Spinal cord (tissue), 10 donors: ENCODE data around the gene MED26. TPM values are rescaled to one million over a fixed set of nuclear protein-coding genes. Genes with fewer than 3 reads are reported as not detected.
"Not testable (repeated sequence)": the region's sequence is repeated elsewhere in the genome, so short reads cannot be mapped to it uniquely, and the experiment has no call there.

Experiments used
- DNase-seq, 6 donors: peaks; one replicate each; pipeline versions ENCODE4 v3.0.0 to v3.0.0-alpha.2; 2013 to 2015; ENCODE audit warnings: low spot score in 6 of 6, low read depth in 4 of 6
- H3K27ac ChIP-seq: one replicate; pipeline ENCODE4 v1.5.1; 2013; ENCODE audit warnings: low read depth, low read length, control low read depth
- H3K27me3 ChIP-seq: one replicate; pipeline ENCODE4 v1.6.1; 2013; ENCODE audit warnings: low read length; ENCODE audit not compliant: control insufficient read depth, insufficient read depth
- H3K36me3 ChIP-seq: one replicate; pipeline ENCODE4 v1.6.1; 2013; ENCODE audit warnings: low read length; ENCODE audit not compliant: control insufficient read depth, insufficient read depth
- H3K4me1 ChIP-seq: one replicate; pipeline ENCODE4 v1.6.1; 2013; ENCODE audit warnings: low read length; ENCODE audit not compliant: control insufficient read depth, insufficient read depth
- H3K4me3 ChIP-seq: one replicate; pipeline ENCODE4 v1.5.1; 2013; ENCODE audit warnings: low read depth, low read length, control low read depth
- H3K9me3 ChIP-seq: one replicate; pipeline ENCODE4 v1.6.1; 2013; ENCODE audit warnings: low read length; ENCODE audit not compliant: control insufficient read depth, insufficient read depth
- WGBS: methylation state at CpG from one replicate; pipeline ENCODE4 v1.1.5; 2013; ENCODE audit warnings: missing lambda C conversion rate; ENCODE audit not compliant: insufficient coverage; 5-methylcytosine and 5-hydroxymethylcytosine counted together
- polyA plus RNA-seq, 2 donors: library from polyadenylated mRNA; unstranded; fragments of 120-200 nt; gene quantifications; one replicate each; pipeline ENCODE4 v1.2.1, GENCODE V29; 2013; ENCODE audit not compliant: insufficient read length in 2 of 2
- total RNA-seq, 2 donors: library from RNA; depleted of rRNA in 1 of 2; stranded (reverse); fragments of 120-200 nt in 1 of 2; fragments of >200 nt in 1 of 2; gene quantifications; one replicate each; pipeline versions ENCODE4 v1.2.3 to v1.2.4, GENCODE V29; 2013 to 2014
- donor health status: healthy.

Gene MED26
- total and polyA plus RNA-seq, 4 donors: 4.0 to 9.2 (median 8.1) TPM

DNA sequence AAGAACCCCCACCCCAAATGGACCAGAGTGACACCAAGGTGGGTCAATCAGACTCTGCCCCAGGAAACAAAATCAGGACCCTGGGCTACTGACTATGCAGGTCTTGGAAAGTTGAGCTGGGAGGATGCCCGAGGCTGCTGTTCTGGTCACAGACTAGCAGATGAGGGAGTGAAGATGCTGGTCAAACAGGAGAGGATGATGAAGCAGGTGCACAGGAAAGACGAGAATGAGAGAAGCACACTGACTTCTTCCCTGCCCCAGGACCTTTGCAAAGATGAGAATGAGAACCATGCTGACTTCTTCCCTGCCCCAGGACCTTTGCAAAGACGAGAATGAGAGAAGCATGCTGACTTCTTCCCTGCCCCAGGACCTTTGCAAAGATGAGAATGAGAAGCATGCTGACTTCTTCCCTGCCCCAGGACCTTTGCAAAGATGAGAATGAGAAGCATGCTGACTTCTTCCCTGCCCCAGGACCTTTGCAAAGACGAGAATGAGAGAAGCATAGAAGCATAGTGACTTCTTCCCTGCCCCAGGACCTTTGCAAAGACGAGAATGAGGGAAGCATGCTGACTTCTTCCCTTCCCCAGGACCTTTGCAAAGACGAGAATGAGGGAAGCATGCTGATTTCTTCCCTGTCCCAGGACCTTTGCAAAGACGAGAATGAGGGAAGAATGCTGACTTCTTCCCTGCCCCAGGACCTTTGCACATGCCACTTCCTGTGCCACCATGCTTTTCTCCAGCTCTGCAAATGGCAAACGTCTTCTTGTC, 23.6 kb upstream of the MED26 start:
- peaks cover 84% of the 10 kb centered on the region for H3K36me3 ChIP-seq
- DNase-seq, H3K9me3 ChIP-seq, H3K27me3 ChIP-seq, H3K4me1 ChIP-seq, H3K27ac ChIP-seq, H3K4me3 ChIP-seq: not testable (repeated sequence)
- WGBS: 99% methylated on average over 6 of the region's 8 CpGs

DNA sequence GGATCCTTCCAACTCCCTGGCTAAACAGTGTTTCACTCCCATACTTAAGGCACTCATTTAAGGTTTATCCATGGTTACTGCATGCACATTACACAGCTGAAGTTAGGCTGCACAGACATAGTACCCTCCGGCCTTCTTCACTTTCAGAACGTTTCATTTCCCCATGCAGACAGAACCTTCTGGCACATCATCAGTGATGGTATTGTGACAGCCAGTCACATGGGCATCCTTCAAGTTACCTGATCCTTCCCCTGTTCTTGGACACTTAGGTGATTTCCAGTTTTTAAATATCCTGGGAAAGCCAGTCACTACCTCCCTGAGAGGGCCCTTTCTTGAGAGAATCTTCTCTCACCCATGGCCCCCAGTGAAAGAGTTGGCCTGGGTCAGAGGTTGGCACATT, 22.8 kb upstream of the MED26 start:
- no peak for DNase-seq
- Histone ChIP-seq H3K4me1 (peaks cover 6% of the 10 kb centered on the region), H3K27me3 (no peaks in the 10 kb centered on the region), H3K9me3 (no peaks in the 10 kb centered on the region), H3K36me3 (peaks cover 83% of the 10 kb centered on the region), H3K4me3 (no peak overlapping the region), H3K27ac (no peak overlapping the region)
- 71% methylated on average over 2 of the region's 2 CpGs for whole genome bisulfite sequencing

DNA sequence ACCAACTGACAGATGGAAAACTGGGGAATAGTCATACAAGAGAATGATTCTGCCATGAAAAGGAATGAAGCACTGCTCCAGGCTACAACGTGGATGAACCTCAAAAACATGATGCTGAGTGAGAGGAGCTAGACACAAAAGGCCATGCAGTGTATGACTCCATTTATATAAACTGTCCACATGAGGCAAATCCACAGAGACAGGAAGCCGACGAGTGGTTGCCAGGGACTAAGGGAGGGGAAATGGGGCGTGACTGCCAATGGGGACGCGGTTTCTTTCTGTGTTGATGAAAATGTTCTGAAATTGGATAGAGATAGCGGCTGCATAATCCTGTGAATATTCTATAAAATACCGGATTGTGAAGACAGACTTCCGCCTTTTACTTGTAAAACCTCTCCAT, 21.7 kb upstream of the MED26 start:
- Histone ChIP-seq H3K9me3 (no peaks in the 10 kb centered on the region), H3K27ac (no peak overlapping the region), H3K4me1 (peaks cover 13% of the 10 kb centered on the region), H3K4me3 (no peak overlapping the region), H3K27me3 (no peaks in the 10 kb centered on the region), H3K36me3 (peaks cover 83% of the 10 kb centered on the region)
- whole genome bisulfite sequencing: 87% methylated on average over 3 of the region's 9 CpGs
- peak in 1 of 6 donors; percentile 42 for DNase-seq

DNA sequence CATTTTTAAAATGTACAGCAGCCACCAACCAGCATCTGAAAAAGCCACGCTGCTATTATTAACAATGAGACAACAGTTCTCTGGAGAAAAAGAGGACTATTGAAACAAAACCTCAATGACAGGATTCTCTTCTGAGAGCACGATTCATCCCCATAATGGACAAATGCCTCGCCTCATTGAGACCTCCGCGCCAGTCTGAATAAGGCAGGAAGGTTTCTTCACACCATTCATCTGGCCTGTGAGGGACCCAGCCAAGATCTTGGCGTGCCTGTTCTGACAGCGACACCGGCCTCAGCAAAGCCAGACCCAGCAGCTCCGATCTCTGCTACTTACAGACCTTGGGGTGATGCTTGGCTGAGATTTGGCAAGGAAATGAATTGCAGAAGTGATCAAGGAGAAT, 17.1 kb upstream of the MED26 start:
- Histone ChIP-seq H3K27ac (no peak overlapping the region), H3K4me1 (peaks cover 18% of the 10 kb centered on the region), H3K27me3 (no peaks in the 10 kb centered on the region), H3K4me3 (no peak overlapping the region), H3K9me3 (no peaks in the 10 kb centered on the region), H3K36me3 (peaks cover 75% of the 10 kb centered on the region)
- peak in 2 of 6 donors; percentile 48 to 67 for DNase-seq
- WGBS: 62% methylated on average over 8 of the region's 9 CpGs

DNA sequence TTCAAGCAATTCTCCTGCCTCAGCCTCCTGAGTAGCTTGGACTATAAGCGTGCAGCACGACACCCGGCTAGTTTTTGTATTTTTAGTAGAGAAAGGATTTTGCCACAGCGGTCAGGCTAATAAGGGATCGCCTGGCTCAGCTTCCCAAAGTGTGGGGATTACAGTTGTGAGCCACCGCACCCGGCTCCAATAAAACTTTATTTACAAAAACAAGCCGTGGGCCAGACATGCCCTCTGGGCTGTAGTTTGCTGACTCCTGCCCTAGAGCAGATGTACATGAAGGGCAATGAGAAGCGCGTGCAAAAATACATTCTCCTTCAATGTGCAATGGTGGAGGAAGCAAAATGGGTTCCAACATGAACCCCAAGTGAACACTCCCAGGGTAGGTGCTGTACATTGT, 13.7 kb upstream of the MED26 start:
- Histone ChIP-seq H3K27me3 (no peaks in the 10 kb centered on the region), H3K4me3 (no peak overlapping the region), H3K27ac (no peak overlapping the region), H3K36me3 (peaks cover 67% of the 10 kb centered on the region), H3K9me3 (no peaks in the 10 kb centered on the region), H3K4me1 (peaks cover 15% of the 10 kb centered on the region)
- DNase-seq: no peak
- WGBS: 100% methylated on average over 2 of the region's 10 CpGs

DNA sequence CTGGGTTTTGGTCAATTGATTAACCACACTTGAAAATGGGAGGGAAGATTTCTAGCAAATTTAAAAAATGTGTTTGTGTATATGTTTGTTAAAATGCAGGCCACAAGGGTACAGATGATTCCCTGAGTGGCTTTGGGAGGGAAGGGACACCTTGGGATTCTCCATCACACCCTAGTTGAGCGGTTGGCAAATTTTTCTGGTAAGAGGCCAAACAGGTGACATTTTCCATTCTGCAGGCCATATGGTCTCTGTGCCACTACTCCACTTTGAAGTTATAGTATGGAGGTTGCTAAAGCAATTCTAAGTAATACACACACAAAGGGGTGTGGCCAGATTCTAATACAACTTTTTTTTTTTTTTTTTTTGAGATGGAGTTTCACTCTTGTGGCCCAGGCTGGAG, 12.9 kb upstream of the MED26 start:
- Histone ChIP-seq H3K27ac (no peak overlapping the region), H3K9me3 (no peaks in the 10 kb centered on the region), H3K4me1 (peaks cover 13% of the 10 kb centered on the region), H3K36me3 (peaks cover 68% of the 10 kb centered on the region), H3K4me3 (no peak overlapping the region), H3K27me3 (no peaks in the 10 kb centered on the region)
- DNase-seq: no peak
- no CpG with 5 or more reads among the region's 1 CpG for WGBS

DNA sequence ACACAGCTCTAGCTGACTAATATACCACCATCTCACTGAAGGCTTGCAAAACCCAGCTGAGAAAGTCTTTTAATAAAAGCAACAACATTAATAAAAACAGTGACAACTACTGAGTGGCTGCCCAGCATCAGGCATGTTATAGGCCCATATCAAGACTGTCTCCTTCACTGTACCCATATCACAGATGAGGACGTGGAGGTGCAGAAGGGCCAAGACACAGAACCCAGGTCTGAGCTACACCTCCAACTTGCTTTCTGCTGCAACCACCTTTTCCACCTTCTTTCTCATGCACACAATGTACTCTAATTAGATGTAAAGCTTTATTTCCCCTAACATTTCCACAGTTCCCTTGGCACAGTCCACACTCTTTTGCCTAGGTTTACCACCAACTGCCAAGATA, 10.7 kb upstream of the MED26 start:
- no peak for DNase-seq

DNA sequence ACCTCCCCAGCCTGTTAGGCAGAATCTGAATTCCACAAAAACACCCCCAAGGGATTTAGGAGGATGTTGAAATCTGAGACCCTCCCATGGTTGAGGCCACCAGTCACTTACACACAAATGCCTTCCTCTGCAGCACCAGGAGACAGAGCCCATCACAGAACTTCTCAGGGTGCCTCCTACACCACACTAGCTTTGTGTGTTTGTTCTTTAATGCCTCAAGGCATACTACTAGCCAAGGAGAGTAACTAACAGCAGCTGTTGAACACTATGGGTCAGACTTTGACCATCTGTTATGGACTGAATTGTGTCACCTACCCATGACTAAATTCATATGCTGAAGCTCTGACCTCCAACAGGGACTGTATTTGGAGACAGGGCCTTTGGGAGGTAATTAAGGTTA, 9.5 kb upstream of the MED26 start:
- Histone ChIP-seq H3K4me1 (no peaks in the 10 kb centered on the region), H3K9me3 (no peaks in the 10 kb centered on the region), H3K27ac (no peak overlapping the region), H3K27me3 (no peaks in the 10 kb centered on the region), H3K4me3 (no peak overlapping the region), H3K36me3 (peaks cover 63% of the 10 kb centered on the region)
- DNase-seq: no peak

More for the DNA sequence above, 10.7 kb upstream of the MED26 start:
- no peaks in the 10 kb centered on the region for H3K27me3 ChIP-seq
- peaks cover 65% of the 10 kb centered on the region for H3K36me3 ChIP-seq
- no peaks in the 10 kb centered on the region for H3K4me1 ChIP-seq
- 100% methylated on average over 1 of the region's 1 CpG for WGBS
- H3K9me3 ChIP-seq: no peaks in the 10 kb centered on the region
- no peak overlapping the region for H3K4me3 ChIP-seq
- H3K27ac ChIP-seq: no peak overlapping the region

DNA sequence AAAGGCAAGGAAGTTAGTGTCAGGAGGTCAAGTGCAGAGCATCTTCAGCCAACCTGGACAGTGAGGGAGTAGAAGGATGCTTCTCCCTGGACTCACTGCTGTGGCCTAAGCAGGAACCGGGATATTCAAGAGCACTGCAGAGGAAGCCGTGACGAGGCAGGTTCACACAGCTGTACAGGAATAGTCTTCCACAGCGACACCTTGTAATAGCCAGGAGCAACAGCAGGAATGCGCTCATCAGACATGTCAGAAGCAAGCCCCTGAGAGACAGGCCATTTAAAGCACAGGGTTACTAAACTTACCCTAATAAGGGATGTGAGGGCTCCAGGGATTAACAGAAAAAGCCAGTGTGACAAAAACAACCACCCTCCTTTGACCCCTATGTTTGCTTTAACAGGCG, 3.5 kb upstream of the MED26 start:
- H3K27me3 ChIP-seq: no peaks in the 10 kb centered on the region
- no peak overlapping the region for H3K4me3 ChIP-seq
- peaks cover 17% of the 10 kb centered on the region for H3K4me1 ChIP-seq
- WGBS: 95% methylated on average over 4 of the region's 6 CpGs
- no peak overlapping the region for H3K27ac ChIP-seq
- H3K9me3 ChIP-seq: no peaks in the 10 kb centered on the region
- no peak for DNase-seq
- peaks cover 40% of the 10 kb centered on the region for H3K36me3 ChIP-seq

DNA sequence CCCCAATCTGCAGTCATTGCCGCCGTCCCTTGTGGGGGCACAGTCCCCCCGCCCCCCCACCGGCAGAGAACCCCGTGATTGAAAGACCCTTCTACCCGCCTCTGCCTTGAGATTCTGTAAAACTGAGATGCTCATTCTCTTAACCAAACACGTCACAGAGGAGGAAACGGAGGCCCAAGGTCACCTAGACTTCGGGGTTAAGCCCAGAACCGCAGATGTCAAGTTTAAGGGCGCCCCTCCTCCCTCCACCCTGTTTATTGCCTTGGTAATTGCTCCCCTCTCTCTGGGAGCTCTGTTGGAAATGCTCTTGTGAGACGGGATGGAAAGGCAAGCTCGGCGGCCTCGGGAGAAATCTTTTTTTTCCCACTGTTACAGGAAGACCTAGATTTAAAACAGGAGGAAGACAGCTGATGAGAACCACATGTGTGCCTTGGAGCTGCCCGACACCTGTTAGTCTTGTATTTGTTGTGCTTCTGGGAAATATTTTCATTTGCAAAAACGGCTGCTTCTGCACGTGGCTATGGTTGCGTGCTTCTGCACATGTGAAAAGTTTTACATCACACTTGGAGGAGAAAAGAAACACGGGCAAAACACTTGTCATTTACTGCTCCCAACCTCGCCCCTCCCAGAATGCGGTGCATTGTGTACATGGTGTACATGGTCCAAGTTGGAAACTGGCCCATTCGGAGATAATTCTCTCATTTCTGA, 1.1 kb upstream of the MED26 start:
- H3K4me1 ChIP-seq: peaks cover 21% of the 10 kb centered on the region
- WGBS: 2% methylated on average over 12 of the region's 23 CpGs
- no peaks in the 10 kb centered on the region for H3K9me3 ChIP-seq
- peak overlapping the region; percentile 98 for H3K27ac ChIP-seq
- DNase-seq: peak in 4 of 6 donors; percentile 13 to 50 (median 33)
- peak overlapping the region; percentile 96 for H3K4me3 ChIP-seq
- no peaks in the 10 kb centered on the region for H3K27me3 ChIP-seq
- peaks cover 31% of the 10 kb centered on the region for H3K36me3 ChIP-seq
